Hepatocyte (in vitro differentiated cells): ENCODE results near the gene MTHFR. TPM values are rescaled to one million over a fixed set of nuclear protein-coding genes. Genes with fewer than 3 reads are reported as not detected.
A peak's percentile ranks its signal among the peaks of the same experiment; 100 is the strongest.

Source experiments
- DNase-seq: peaks from one replicate; pipeline ENCODE4 v3.0.0-alpha.2; 2016; ENCODE audit warnings: low spot score
- H2AFZ ChIP-seq: fragments of 200-600 bp; sonication (generic); 2 replicates; pipeline ENCODE4 v1.6.0; 2016; ENCODE audit warnings: antibody characterized with exemption, mild to moderate bottlenecking
- H3K27ac ChIP-seq: fragments of 200-600 bp; sonication (generic); 2 replicates; pipeline ENCODE4 v1.5.1; 2016; ENCODE audit warnings: mild to moderate bottlenecking
- H3K27me3 ChIP-seq: fragments of 200-600 bp; sonication (generic); 2 replicates; pipeline ENCODE4 v1.6.1; 2016
- H3K36me3 ChIP-seq: fragments of 200-600 bp; sonication (generic); replicated peaks from 2 replicates; pipeline ENCODE4 v1.5.1; 2016; ENCODE audit warnings: low read depth; ENCODE audit not compliant: insufficient read depth
- H3K4me1 ChIP-seq: fragments of 200-600 bp; sonication (generic); 2 replicates; pipeline ENCODE4 v1.5.1; 2016; ENCODE audit warnings: mild to moderate bottlenecking, moderate library complexity; ENCODE audit not compliant: insufficient read depth
- H3K4me2 ChIP-seq: fragments of 200-600 bp; sonication (generic); 2 replicates; pipeline ENCODE4 v1.6.0; 2016
- H3K4me3 ChIP-seq: fragments of 200-600 bp; sonication (generic); 2 replicates; pipeline ENCODE4 v1.5.1; 2016; ENCODE audit warnings: mild to moderate bottlenecking
- H3K79me2 ChIP-seq: fragments of 200-600 bp; sonication (generic); 2 replicates; pipeline ENCODE4 v1.6.0; 2017; ENCODE audit warnings: mild to moderate bottlenecking
- H3K9me2 ChIP-seq: fragments of 200-600 bp; sonication (generic); replicated peaks from 2 replicates; pipeline ENCODE4 v1.6.0; 2017; ENCODE audit warnings: mild to moderate bottlenecking; ENCODE audit not compliant: insufficient read depth
- H3K9me3 ChIP-seq: fragments of 200-600 bp; sonication (generic); 2 replicates; pipeline ENCODE4 v1.5.1; 2016; ENCODE audit warnings: low read depth, mild to moderate bottlenecking
- H4K20me1 ChIP-seq: fragments of 200-600 bp; sonication (generic); 2 replicates; pipeline ENCODE4 v1.6.0; 2016; ENCODE audit warnings: mild to moderate bottlenecking; ENCODE audit not compliant: insufficient read depth, poor library complexity, severe bottlenecking
- EZH2 ChIP-seq: fragments of 200-600 bp; sonication (generic); IDR thresholded peaks from 2 replicates; pipeline ENCODE4 v1.6.1; 2016; ENCODE audit warnings: antibody characterized with exemption, mild to moderate bottlenecking, borderline replicate concordance
- EZH2phosphoT487 ChIP-seq: fragments of 200-600 bp; sonication (generic); IDR thresholded peaks from one replicate; pipeline ENCODE4 v1.6.1; 2018; ENCODE audit warnings: antibody characterized with exemption, mild to moderate bottlenecking, low read depth, moderate library complexity; ENCODE audit not compliant: unreplicated experiment, severe bottlenecking
- WGBS: methylation state at CpG from one replicate; pipeline ENCODE4 v1.1.6; 2016; ENCODE audit warnings: low lambda C conversion rate; ENCODE audit errors: missing lambda C conversion rate; 5-methylcytosine and 5-hydroxymethylcytosine counted together
- polyA plus RNA-seq: library from polyadenylated mRNA; unstranded; fragments of >200 nt; fragmentation: Nextera tagmentation; extraction: Ambion mirVana; gene quantifications from 2 replicates; pipeline ENCODE4 v1.2.1, GENCODE V29; 2016
- total RNA-seq: library from RNA; depleted of rRNA; stranded (reverse); fragments of >200 nt; gene quantifications from 2 replicates; pipeline ENCODE4 v1.2.3, GENCODE V29; 2014
- TF ChIP-seq, protein P1 (sequence below): fragments of 200-600 bp; sonication (generic); IDR thresholded peaks from 2 replicates; pipeline ENCODE4 v1.5.1; 2016; ENCODE audit warnings: antibody characterized with exemption, mild to moderate bottlenecking; ENCODE audit not compliant: poor library complexity

Gene MTHFR
- total and polyA plus RNA-seq, 2 experiments from 2014 or later = 17.6 to 31.0 TPM

DNA sequence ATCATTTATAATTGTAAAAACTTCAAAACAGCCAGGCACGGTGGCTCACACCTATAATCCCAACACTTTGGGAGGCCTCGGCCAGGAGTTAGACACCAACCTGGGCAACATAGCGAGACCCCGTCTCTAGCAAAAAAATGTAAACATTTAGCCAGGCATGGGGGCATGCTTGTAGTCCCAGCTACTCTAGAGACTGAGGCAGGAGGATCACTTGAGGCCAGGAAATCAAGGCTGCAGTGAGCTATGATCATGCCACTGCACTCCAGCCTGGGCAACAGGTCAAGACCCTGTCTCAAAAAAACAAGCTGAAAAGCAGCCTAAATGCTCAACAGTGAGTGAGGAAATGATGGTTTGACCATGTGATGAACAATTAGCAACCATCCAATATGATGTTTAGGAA is 36.5 kb downstream of the MTHFR start:
- no peaks in the 10 kb centered on the region for H3K27me3 ChIP-seq
- WGBS = 79% methylated on average over 4 of the region's 4 CpGs
- no peak overlapping the region for H3K27ac ChIP-seq
- no peak for DNase-seq
- TF ChIP-seq EZH2 (no peak), EZH2phosphoT487 (no peak)
- TF ChIP-seq, protein P1, sequence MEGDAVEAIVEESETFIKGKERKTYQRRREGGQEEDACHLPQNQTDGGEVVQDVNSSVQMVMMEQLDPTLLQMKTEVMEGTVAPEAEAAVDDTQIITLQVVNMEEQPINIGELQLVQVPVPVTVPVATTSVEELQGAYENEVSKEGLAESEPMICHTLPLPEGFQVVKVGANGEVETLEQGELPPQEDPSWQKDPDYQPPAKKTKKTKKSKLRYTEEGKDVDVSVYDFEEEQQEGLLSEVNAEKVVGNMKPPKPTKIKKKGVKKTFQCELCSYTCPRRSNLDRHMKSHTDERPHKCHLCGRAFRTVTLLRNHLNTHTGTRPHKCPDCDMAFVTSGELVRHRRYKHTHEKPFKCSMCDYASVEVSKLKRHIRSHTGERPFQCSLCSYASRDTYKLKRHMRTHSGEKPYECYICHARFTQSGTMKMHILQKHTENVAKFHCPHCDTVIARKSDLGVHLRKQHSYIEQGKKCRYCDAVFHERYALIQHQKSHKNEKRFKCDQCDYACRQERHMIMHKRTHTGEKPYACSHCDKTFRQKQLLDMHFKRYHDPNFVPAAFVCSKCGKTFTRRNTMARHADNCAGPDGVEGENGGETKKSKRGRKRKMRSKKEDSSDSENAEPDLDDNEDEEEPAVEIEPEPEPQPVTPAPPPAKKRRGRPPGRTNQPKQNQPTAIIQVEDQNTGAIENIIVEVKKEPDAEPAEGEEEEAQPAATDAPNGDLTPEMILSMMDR = no peak
- H2AFZ ChIP-seq = no peak overlapping the region
- no peaks in the 10 kb centered on the region for H3K9me2 ChIP-seq
- H4K20me1 ChIP-seq = no peaks in the 10 kb centered on the region
- no peak overlapping the region for H3K4me3 ChIP-seq
- H3K9me3 ChIP-seq = no peaks in the 10 kb centered on the region
- H3K4me1 ChIP-seq = no peaks in the 10 kb centered on the region
- H3K36me3 ChIP-seq = no peaks in the 10 kb centered on the region
- H3K4me2 ChIP-seq = no peak overlapping the region
- no peaks in the 10 kb centered on the region for H3K79me2 ChIP-seq

DNA sequence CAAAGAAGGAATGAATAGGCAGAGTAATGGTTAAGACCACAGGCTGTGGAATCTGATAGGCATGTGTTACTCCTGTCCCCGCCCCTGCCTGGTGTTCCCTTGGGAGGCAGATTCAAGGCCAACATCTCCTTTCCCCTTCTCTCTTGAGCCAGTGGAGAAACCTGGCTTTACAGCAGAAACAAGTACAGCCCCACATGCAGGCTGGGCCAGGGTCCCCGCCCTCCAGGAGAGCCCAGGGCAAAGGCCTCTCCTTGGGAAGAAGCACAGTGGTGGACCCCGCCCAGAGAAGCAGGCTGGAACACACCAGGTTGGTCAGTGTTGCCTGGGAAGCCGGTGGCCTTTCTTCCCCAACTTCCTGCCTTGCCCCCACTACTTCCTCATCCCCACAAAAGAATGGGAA is 36.9 kb downstream of the MTHFR start:
- H3K36me3 ChIP-seq = no peaks in the 10 kb centered on the region
- H3K4me2 ChIP-seq = no peak overlapping the region
- no peaks in the 10 kb centered on the region for H3K9me3 ChIP-seq
- H4K20me1 ChIP-seq = no peaks in the 10 kb centered on the region
- H3K27ac ChIP-seq = no peak overlapping the region
- TF ChIP-seq, protein P1 = no peak
- no peak for TF ChIP-seq EZH2phosphoT487
- TF ChIP-seq EZH2 = no peak
- no peaks in the 10 kb centered on the region for H3K27me3 ChIP-seq
- no peak overlapping the region for H2AFZ ChIP-seq
- whole genome bisulfite sequencing = 53% methylated on average over 4 of the region's 4 CpGs
- no peak for DNase-seq
- no peaks in the 10 kb centered on the region for H3K79me2 ChIP-seq
- H3K4me3 ChIP-seq = no peak overlapping the region
- no peaks in the 10 kb centered on the region for H3K4me1 ChIP-seq
- no peaks in the 10 kb centered on the region for H3K9me2 ChIP-seq

DNA sequence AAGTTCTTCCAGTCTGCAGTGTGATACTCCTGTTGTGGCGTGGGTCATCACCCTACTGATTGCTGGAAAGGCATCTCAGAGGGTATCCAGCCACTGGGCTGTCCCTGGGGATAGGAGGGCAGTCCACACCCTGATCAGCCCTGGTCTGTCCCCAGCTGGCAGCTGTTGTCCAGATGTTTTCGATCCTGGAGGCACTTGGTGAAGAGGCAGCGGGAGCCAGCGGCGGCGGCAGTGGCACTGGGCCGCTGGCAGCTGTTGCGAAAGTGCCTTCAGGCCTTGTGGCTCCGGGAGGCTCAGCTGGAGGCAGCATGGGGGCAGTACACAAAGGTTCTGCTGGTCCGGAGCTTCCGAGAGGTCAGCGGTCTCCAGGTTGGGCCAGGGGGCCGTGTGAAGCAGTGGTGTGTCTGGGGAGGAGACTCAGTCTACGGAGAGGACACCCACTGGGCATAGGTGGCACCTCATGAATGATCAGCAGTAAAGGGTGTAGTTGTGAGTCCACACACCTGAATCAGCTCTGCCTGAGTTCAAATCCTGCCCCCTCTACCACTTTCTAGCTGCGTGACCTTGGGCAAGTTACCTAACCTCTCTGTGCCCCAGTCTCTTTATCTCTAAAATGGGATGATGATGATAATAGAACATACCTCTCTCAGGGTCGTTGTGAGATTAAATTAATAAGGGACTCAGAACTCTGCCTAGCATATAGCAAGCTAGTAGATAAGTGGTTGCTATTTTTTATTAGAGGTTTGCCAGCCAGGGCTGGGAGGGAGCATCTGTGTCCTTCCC is 37.7 kb downstream of the MTHFR start:
- TF ChIP-seq EZH2 (no peak), EZH2phosphoT487 (no peak)
- TF ChIP-seq, protein P1 = no peak
- H3K9me3 ChIP-seq = no peaks in the 10 kb centered on the region
- H3K9me2 ChIP-seq = no peaks in the 10 kb centered on the region
- H4K20me1 ChIP-seq = no peaks in the 10 kb centered on the region
- H3K27me3 ChIP-seq = no peaks in the 10 kb centered on the region
- no peaks in the 10 kb centered on the region for H3K4me1 ChIP-seq
- no peak overlapping the region for H2AFZ ChIP-seq
- peak; percentile 2 for DNase-seq
- no peak overlapping the region for H3K27ac ChIP-seq
- no peaks in the 10 kb centered on the region for H3K79me2 ChIP-seq
- no peak overlapping the region for H3K4me3 ChIP-seq
- 68% methylated on average over 16 of the region's 16 CpGs for WGBS
- no peaks in the 10 kb centered on the region for H3K36me3 ChIP-seq
- H3K4me2 ChIP-seq = no peak overlapping the region
